GM12878 (cell line): Measurements from ENCODE around the gene EFNA2. TPM values are rescaled to one million over a fixed set of nuclear protein-coding genes. Genes with fewer than 3 reads are reported as not detected.

Source experiments
- ATAC-seq: fragments of 200-7000 bp; cut with Tn5 transposase; 3 replicates; pipeline ENCODE4 v1.9.1; 2020; ENCODE audit warnings: mild to moderate bottlenecking, moderate library complexity
- BruUV-seq: library from RNA; stranded (reverse); fragments of 400-500 nt; replicated peaks from 2 replicates; lab custom pipeline; 2021; lab: Mats Ljungman, UMichigan
- CTCF ChIA-PET: fragments of 300-600 bp; sonication (Branson Sonifier 250); formaldehyde crosslinking; extraction: SDS; loops from one replicate; lab custom pipeline; 2021; ENCODE audit warnings: inconsistent platforms; lab: Yijun Ruan, JAX
- POLR2A ChIA-PET: fragments of 350-600 bp; formaldehyde crosslinking; extraction: SDS; loops from one replicate; lab custom pipeline; 2021; ENCODE audit warnings: inconsistent platforms; lab: Charles Lee
- RAD21 ChIA-PET: fragments of 300-600 bp; sonication (Branson Sonifier 250); formaldehyde crosslinking; loops from one replicate; lab custom pipeline; 2023; ENCODE audit warnings: antibody characterized with exemption; ENCODE audit not compliant: unreplicated experiment; lab: Charles Lee
- SMC1A ChIA-PET: fragments of 300-600 bp; sonication (Branson Sonifier 250); formaldehyde crosslinking; loops from one replicate; lab custom pipeline; 2023; ENCODE audit not compliant: unreplicated experiment, uncharacterized antibody; lab: Charles Lee
- DNase-seq: peaks from one replicate; pipeline ENCODE4 v3.0.0-alpha.2; 2011; ENCODE audit warnings: low read depth, low spot score
- FAIRE-seq: peaks from 3 replicates; lab custom pipeline; 2011; peaks lifted over from hg19 to GRCh38; lab: Jason Lieb, UNC
- H2AFZ ChIP-seq: 2 replicates; pipeline ENCODE4 v1.6.0; 2011; ENCODE audit warnings: low read depth, low read length, control low read depth; ENCODE audit not compliant: control insufficient read depth
- H3K27ac ChIP-seq: 2 replicates; pipeline ENCODE4 v1.5.1; 2011; ENCODE audit warnings: control low read depth; ENCODE audit not compliant: control insufficient read depth, insufficient read depth
- H3K27me3 ChIP-seq, 2 experiments: replicated peaks in 1 of 2; 2 replicates each; pipeline versions ENCODE4 v1.6.0 to v1.6.1; 2011; ENCODE audit warnings: low read length in 1 of 2; ENCODE audit not compliant: control insufficient read depth in 2 of 2, insufficient read depth in 2 of 2
- H3K36me3 ChIP-seq, 2 experiments: 2 replicates each; pipeline ENCODE4 v1.5.1; 2011; ENCODE audit warnings: low read length in 1 of 2; ENCODE audit not compliant: control insufficient read depth in 2 of 2, insufficient read depth in 2 of 2
- H3K4me1 ChIP-seq: 2 replicates; pipeline ENCODE4 v1.6.1; 2011; ENCODE audit warnings: mild to moderate bottlenecking, low read length, moderate library complexity, mixed read lengths; ENCODE audit not compliant: control insufficient read depth, insufficient read depth
- H3K4me2 ChIP-seq: 2 replicates; pipeline ENCODE4 v1.6.0; 2011; ENCODE audit warnings: control low read depth; ENCODE audit not compliant: control insufficient read depth, insufficient read depth
- H3K4me3 ChIP-seq: fragments of 200-600 bp; sonication (generic); 2 replicates; pipeline ENCODE4 v1.5.1; 2016
- H3K79me2 ChIP-seq: 2 replicates; pipeline ENCODE4 v1.6.0; 2011; ENCODE audit warnings: low read length; ENCODE audit not compliant: control insufficient read depth, insufficient read depth
- H3K9ac ChIP-seq: 2 replicates; pipeline ENCODE4 v1.8.0; 2011; ENCODE audit warnings: low read length, control low read depth, mixed read lengths; ENCODE audit not compliant: control insufficient read depth, insufficient read depth
- H3K9me3 ChIP-seq: replicated peaks from 3 replicates; pipeline ENCODE4 v1.5.1; 2011; ENCODE audit warnings: mild to moderate bottlenecking, low read length; ENCODE audit not compliant: control insufficient read depth, insufficient read depth
- H4K20me1 ChIP-seq: 2 replicates; pipeline ENCODE4 v1.6.0; 2011; ENCODE audit not compliant: control insufficient read depth, insufficient read depth
- ASH2L ChIP-seq: fragments of 300-600, 200-600 bp; sonication (generic); IDR thresholded peaks from 2 replicates; pipeline ENCODE4 v1.6.1; 2017; ENCODE audit warnings: low read depth, mild to moderate bottlenecking, borderline replicate concordance
- ATF7 ChIP-seq: fragments of 450-650 bp; IDR thresholded peaks from 2 replicates; pipeline ENCODE4 v1.6.1; 2016; ENCODE audit warnings: low read depth, mild to moderate bottlenecking
- BHLHE40 ChIP-seq, 2 experiments: fragments of 450-650 bp in 1 of 2; IDR thresholded peaks; 2 replicates each; pipeline ENCODE4 v1.6.1; 2011 to 2017; ENCODE audit warnings: low read depth in 2 of 2, borderline replicate concordance in 1 of 2, improper control_type of control experiment in 1 of 2, low read length in 1 of 2, mild to moderate bottlenecking in 1 of 2
- CHD2 ChIP-seq: IDR thresholded peaks from 2 replicates; pipeline ENCODE4 v1.6.1; 2011; ENCODE audit warnings: low read depth, low read length, improper control_type of control experiment, borderline replicate concordance
- EED ChIP-seq: sonication (generic); IDR thresholded peaks from 2 replicates; pipeline ENCODE4 v1.6.1; 2016; ENCODE audit warnings: antibody characterized with exemption, low read depth
- EP300 ChIP-seq, 2 experiments: fragments of 150-350 bp in 1 of 2; IDR thresholded peaks; 2 replicates each; pipeline ENCODE4 v1.6.1; 2011 to 2012; ENCODE audit warnings: low read depth in 2 of 2, low read length in 2 of 2, borderline replicate concordance in 1 of 2, improper control_type of control experiment in 1 of 2, inconsistent platforms in 1 of 2; ENCODE audit not compliant: control insufficient read depth in 1 of 2
- IKZF1 ChIP-seq: fragments of 450-650 bp; conservative IDR thresholded peaks from 2 replicates; pipeline ENCODE4 v1.6.1; 2017; ENCODE audit warnings: antibody characterized with exemption, mild to moderate bottlenecking
- IKZF2 ChIP-seq, 2 experiments: fragments of 450-650 bp; IDR thresholded peaks; 2 replicates each; pipeline ENCODE4 v1.6.1; 2017; ENCODE audit warnings: mild to moderate bottlenecking in 2 of 2, moderate library complexity in 2 of 2
- JUND ChIP-seq: IDR thresholded peaks from 2 replicates; pipeline ENCODE4 v1.6.1; 2012; ENCODE audit warnings: low read depth, mild to moderate bottlenecking, low read length, improper control_type of control experiment, moderate library complexity
- KDM1A ChIP-seq: fragments of 200-600 bp; sonication (generic); IDR thresholded peaks from 2 replicates; pipeline ENCODE4 v1.6.1; 2016; ENCODE audit warnings: borderline replicate concordance
- MTA3 ChIP-seq: IDR thresholded peaks from 2 replicates; pipeline ENCODE4 v1.6.1; 2012; ENCODE audit warnings: low read length, inconsistent platforms, borderline replicate concordance
- NKRF ChIP-seq: fragments of 450-650 bp; conservative IDR thresholded peaks from 2 replicates; pipeline ENCODE4 v1.6.1; 2017; ENCODE audit warnings: mild to moderate bottlenecking, moderate library complexity
- NR2F1 ChIP-seq: fragments of 450-650 bp; conservative IDR thresholded peaks from 2 replicates; pipeline ENCODE4 v1.6.1; 2017; ENCODE audit warnings: mild to moderate bottlenecking
- POLR2A ChIP-seq: IDR thresholded peaks from 2 replicates; pipeline ENCODE4 v1.6.1; 2011; ENCODE audit warnings: low read depth, mild to moderate bottlenecking, low read length
- POLR2AphosphoS2 ChIP-seq: IDR thresholded peaks from 2 replicates; pipeline ENCODE4 v1.6.1; 2011; ENCODE audit warnings: low read depth, mild to moderate bottlenecking, low read length, improper control_type of control experiment, moderate library complexity
- RFX5 ChIP-seq: IDR thresholded peaks from 2 replicates; pipeline ENCODE4 v1.6.1; 2011; ENCODE audit warnings: low read depth, low read length, improper control_type of control experiment
- SMARCA5 ChIP-seq: fragments of 450-650 bp; IDR thresholded peaks from 2 replicates; pipeline ENCODE4 v1.6.1; 2017; ENCODE audit warnings: mild to moderate bottlenecking
- TCF12 ChIP-seq: IDR thresholded peaks from 2 replicates; pipeline ENCODE4 v1.6.1; 2011; ENCODE audit warnings: low read depth, mild to moderate bottlenecking, low read length
- WGBS: methylation state at CpG from one replicate; pipeline ENCODE4 v1.1.6; 2016; ENCODE audit warnings: low lambda C conversion rate; ENCODE audit not compliant: insufficient replicate concordance, insufficient coverage; ENCODE audit errors: missing lambda C conversion rate; 5-methylcytosine and 5-hydroxymethylcytosine counted together
- in situ Hi-C: fragments of 300-500 bp; cut with MboI; formaldehyde crosslinking; loops from 9 replicates; pipeline ENCODE4 v1.14.3; 2018; ENCODE audit warnings: mixed read lengths
- intact Hi-C: fragments of 100-400 bp; cut with micrococcal nuclease; formaldehyde crosslinking; loops from one replicate; pipeline ENCODE4 v1.14.2; 2022; ENCODE audit not compliant: unreplicated experiment
- polyA plus RNA-seq, 11 experiments: library from polyadenylated mRNA; depleted of rRNA in 4 of 11; unstranded in 6 of 11; stranded (reverse) in 5 of 11; fragments of >200 nt; fragmentation: Nextera tagmentation in 4 of 11; fragmentation: Illumina TruSeq in 1 of 11; extraction: Ambion mirVana in 4 of 11; extraction: Trizol in 1 of 11; gene quantifications; 1 replicate in 1 of 11; 2 replicates in 10 of 11; pipeline versions ENCODE4 v1.2.1 to v1.2.3, GENCODE V29; 2011 to 2016; ENCODE audit warnings: inconsistent platforms in 2 of 11, missing spikeins in 2 of 11, low read depth in 1 of 11
- total RNA-seq, 4 experiments: library from RNA; depleted of rRNA in 3 of 4; stranded (reverse); fragments of >200 nt in 3 of 4; fragmentation: Illumina TruSeq in 1 of 4; extraction: Trizol in 1 of 4; gene quantifications; 2 replicates each; pipeline versions ENCODE4 v1.2.1 to v1.2.3, GENCODE V29; 2013 to 2021

EFNA2 gene
- total and polyA plus RNA-seq, 10 of the 15 experiments (the other 5 are each of a cell fraction or from before 2014, with no cell fraction given): not detected

GRCh38 chr19:1261798-1262622 lies 23.7 kb upstream of the EFNA2 start:
- TF ChIP-seq IKZF2 (IDR thresholded peaks at IDR 0.05) (0 out of 4 replicates have a peak, but pooled peaks of 1 of the 2 experiments have one; percentile 1), KDM1A (no peak), MTA3 (no peak), POLR2AphosphoS2 (peak; percentile 65; the same call in 1 of the 2 replicates), IKZF1 (peak; percentile 42), SMARCA5 (peak; percentile 9; the same call in 1 of the 2 replicates), RFX5 (no peak), ATF7 (0 out of 2 replicates have a peak, but pooled peaks have one; percentile 1), ASH2L (0 out of 2 replicates have a peak, but pooled peaks have one; percentile 46), NKRF (0 out of 2 replicates have a peak, but pooled peaks have one; percentile 40), NR2F1 (peak; percentile 93), EED (0 out of 2 replicates have a peak, but pooled peaks have one; percentile 3), CHD2 (peak; percentile 66; the same call in 1 of the 2 replicates), JUND (no peak), POLR2A (peak; percentile 54), TCF12 (0 out of 2 replicates have a peak, but pooled peaks have one; percentile 44), EP300 (IDR thresholded peaks at IDR 0.05; ENCODE audit: borderline replicate concordance in 1 of 2, control insufficient read depth in 1 of 2, low read depth in 2 of 2, low read length in 2 of 2) (0 out of 4 replicates have a peak, but pooled peaks of 1 of the 2 experiments have one; percentile 4), BHLHE40 (IDR thresholded peaks at IDR 0.05; ENCODE audit: borderline replicate concordance in 1 of 2, low read depth in 2 of 2, low read length in 1 of 2) (peak in 1 of 2 experiments; percentile 26; a peak in 1 of 4 replicates)
- Histone ChIP-seq H3K79me2 (peaks cover 35% of the 10 kb centered on the region), H3K4me1 (peaks cover 59% of the 10 kb centered on the region), H3K9me3 (no peaks in the 10 kb centered on the region), H3K36me3 (peaks cover 0 to 2% of the 10 kb centered on the region in 2 experiments; a peak in 2 of 4 replicates), H3K9ac (peak overlapping the region; percentile 77), H3K4me2 (peak overlapping the region; percentile 97), H3K27me3 (no peaks in the 10 kb centered on the region), H4K20me1 (no peaks in the 10 kb centered on the region), H3K4me3 (peak overlapping the region; percentile 92), H2AFZ (no peak overlapping the region), H3K27ac (peak overlapping the region; percentile 91)
- RAD21 ChIA-PET: interaction anchor here (3.8 kb wide), 1 partner anchor 18 kb away, joined by 24 read pairs; no protein-coding TSS in a partner anchor
- DNase-seq (no peak), FAIRE-seq (no peak), ATAC-seq (no peak)
- SMC1A ChIA-PET: interaction anchor here (1.0 to 1.8 kb wide), 3 partner anchors 9 to 214 kb away, joined by 3 to 6 read pairs (median 5); no protein-coding TSS in a partner anchor
- CTCF ChIA-PET: interaction anchor here (1.5 to 2.5 kb wide), 2 partner anchors 9 to 18 kb away, joined by 11 to 16 read pairs; no protein-coding TSS in a partner anchor
- no TSS peak for BruUV-seq
- intact Hi-C loops: no loop called here
- POLR2A ChIA-PET: interaction anchor here (0.8 to 8.7 kb wide), 6 partner anchors 9 to 195 kb away, joined by 4 to 184 read pairs (median 10); partner anchors contain the start of genes ARHGAP45, ATP5F1D and FAM174C
- in situ Hi-C loops: loop anchor here (10.0 kb wide), 1 partner anchor 823 kb away; no protein-coding TSS in a partner anchor
- under 1% methylated on average over 21 of the region's 28 CpGs for WGBS
